OCI-LY1 (cell line): ENCODE measurements around the gene SPATS2L.

Source experiments
- H2AFZ ChIP-seq: fragments of 200-600 bp; sonication (generic), shearing (Covaris generic); 2 replicates; pipeline ENCODE4 v1.6.0; 2014; ENCODE audit warnings: antibody characterized with exemption, mild to moderate bottlenecking, low read length
- H3F3A ChIP-seq: fragments of 200-600 bp; sonication (generic), shearing (Covaris generic); 2 replicates; pipeline ENCODE4 v1.6.0; 2014; ENCODE audit warnings: mild to moderate bottlenecking, antibody characterized with exemption, low read length, moderate library complexity; ENCODE audit not compliant: insufficient read depth
- H3K27ac ChIP-seq: fragments of 200-600 bp; sonication (generic); 2 replicates; pipeline ENCODE4 v1.5.1; 2014; ENCODE audit warnings: low read length, mixed run types, mild to moderate bottlenecking, low read depth; ENCODE audit not compliant: poor library complexity, severe bottlenecking
- H3K27me3 ChIP-seq: fragments of 200-600 bp; sonication (generic); 2 replicates; pipeline ENCODE4 v1.6.0; 2014; ENCODE audit warnings: antibody characterized with exemption, mild to moderate bottlenecking, low read length, moderate library complexity; ENCODE audit not compliant: insufficient read depth
- H3K36me3 ChIP-seq: fragments of 200-600 bp; sonication (generic); 2 replicates; pipeline ENCODE4 v1.6.1; 2014; ENCODE audit warnings: mild to moderate bottlenecking, antibody characterized with exemption, low read length, moderate library complexity, mixed read lengths; ENCODE audit not compliant: insufficient read depth
- H3K4me1 ChIP-seq: fragments of 200-600 bp; sonication (generic); 2 replicates; pipeline ENCODE4 v1.5.1; 2014; ENCODE audit warnings: mild to moderate bottlenecking, low read length, moderate library complexity; ENCODE audit not compliant: insufficient read depth, severe bottlenecking
- H3K4me2 ChIP-seq: fragments of 200-600 bp; sonication (generic), shearing (Covaris generic); 2 replicates; pipeline ENCODE4 v1.6.1; 2014; ENCODE audit warnings: low read length
- H3K4me3 ChIP-seq: fragments of 200-600 bp; sonication (generic); 2 replicates; pipeline ENCODE4 v1.5.1; 2014; ENCODE audit warnings: low read length, low read depth, mild to moderate bottlenecking, mixed read lengths; ENCODE audit not compliant: poor library complexity, severe bottlenecking
- H3K79me2 ChIP-seq: fragments of 200-600 bp; shearing (Covaris generic); 2 replicates; pipeline ENCODE4 v1.6.1; 2016; ENCODE audit warnings: mixed run types, low read length, mixed read lengths; ENCODE audit not compliant: insufficient read depth
- H3K9ac ChIP-seq: fragments of 200-600 bp; sonication (generic), shearing (Covaris generic); 2 replicates; pipeline ENCODE4 v1.6.1; 2014; ENCODE audit warnings: mild to moderate bottlenecking, low read length, mixed read lengths
- H3K9me2 ChIP-seq: fragments of 200-600 bp; sonication (generic), shearing (Covaris generic); 2 replicates; pipeline ENCODE4 v1.6.1; 2014; ENCODE audit warnings: low read depth, mild to moderate bottlenecking, low read length, mixed read lengths
- H3K9me3 ChIP-seq: fragments of 200-600 bp; shearing (Covaris generic); 2 replicates; pipeline ENCODE4 v1.6.1; 2014; ENCODE audit warnings: low read length, mixed read lengths
- H4K20me1 ChIP-seq: fragments of 200-600 bp; sonication (generic), shearing (Covaris generic); 2 replicates; pipeline ENCODE4 v1.6.0; 2016; ENCODE audit warnings: mild to moderate bottlenecking, low read length; ENCODE audit not compliant: insufficient read depth
- CTCF ChIP-seq: fragments of 200-600 bp; sonication (generic), shearing (Covaris generic); IDR thresholded peaks from 2 replicates; pipeline ENCODE4 v1.5.1; 2017; ENCODE audit warnings: mild to moderate bottlenecking, antibody characterized with exemption, low read length, moderate library complexity, mixed read lengths
- EZH2 ChIP-seq: fragments of 200-600 bp; sonication (generic), shearing (Covaris generic); IDR thresholded peaks from 2 replicates; pipeline ENCODE4 v1.8.0; 2017; ENCODE audit warnings: borderline replicate concordance, mixed run types, mild to moderate bottlenecking, antibody characterized with exemption, low read length, moderate library complexity, mixed read lengths

The SPATS2L gene

GRCh38 chr2:200426754-200427153 lies 120.3 kb downstream of the SPATS2L start:
- TF ChIP-seq EZH2 (no peak), CTCF (no peak)
- H3K4me3 ChIP-seq, result no peak overlapping the region
- no peaks in the 10 kb centered on the region for H3F3A ChIP-seq
- no peaks in the 10 kb centered on the region for H3K79me2 ChIP-seq
- H2AFZ ChIP-seq, result no peak overlapping the region
- no peak overlapping the region for H3K4me2 ChIP-seq
- no peaks in the 10 kb centered on the region; the same call in 1 of the 2 replicates for H3K36me3 ChIP-seq
- no peak overlapping the region for H3K27ac ChIP-seq
- no peaks in the 10 kb centered on the region for H3K27me3 ChIP-seq
- H3K9me2 ChIP-seq, result no peaks in the 10 kb centered on the region
- no peak overlapping the region for H3K9ac ChIP-seq
- H3K9me3 ChIP-seq, result no peaks in the 10 kb centered on the region
- no peaks in the 10 kb centered on the region for H4K20me1 ChIP-seq
- H3K4me1 ChIP-seq, result no peaks in the 10 kb centered on the region

- no peaks in the 10 kb centered on the region for H3K27me3 ChIP-seq
- no peak overlapping the region for H3K27ac ChIP-seq
- no peaks in the 10 kb centered on the region; the same call in 1 of the 2 replicates for H3K36me3 ChIP-seq
- H3K4me2 ChIP-seq, result no peak overlapping the region
- no peaks in the 10 kb centered on the region for H3K4me1 ChIP-seq
- no peak overlapping the region for H3K4me3 ChIP-seq
- no peaks in the 10 kb centered on the region for H3K9me2 ChIP-seq
- H3F3A ChIP-seq, result no peaks in the 10 kb centered on the region
- H4K20me1 ChIP-seq, result no peaks in the 10 kb centered on the region
- no peaks in the 10 kb centered on the region for H3K79me2 ChIP-seq
- TF ChIP-seq CTCF, result no peak
- TF ChIP-seq EZH2, result no peak
- no peak overlapping the region for H2AFZ ChIP-seq
- no peaks in the 10 kb centered on the region for H3K9me3 ChIP-seq
- no peak overlapping the region for H3K9ac ChIP-seq
Observed at GRCh38 chr2:200428961-200429665, 122.6 kb downstream of the SPATS2L start.

GRCh38 chr2:200430017-200430416 lies 123.5 kb downstream of the SPATS2L start:
- no peaks in the 10 kb centered on the region for H3K27me3 ChIP-seq
- no peak overlapping the region for H3K4me2 ChIP-seq
- no peak overlapping the region for H2AFZ ChIP-seq
- H3K4me3 ChIP-seq, result no peak overlapping the region
- no peaks in the 10 kb centered on the region for H4K20me1 ChIP-seq
- H3K4me1 ChIP-seq, result no peaks in the 10 kb centered on the region
- H3F3A ChIP-seq, result no peaks in the 10 kb centered on the region
- no peaks in the 10 kb centered on the region; the same call in 1 of the 2 replicates for H3K36me3 ChIP-seq
- H3K9me3 ChIP-seq, result no peaks in the 10 kb centered on the region
- no peak for TF ChIP-seq EZH2
- no peak for TF ChIP-seq CTCF
- no peak overlapping the region for H3K27ac ChIP-seq
- H3K79me2 ChIP-seq, result no peaks in the 10 kb centered on the region
- no peaks in the 10 kb centered on the region for H3K9me2 ChIP-seq
- no peak overlapping the region for H3K9ac ChIP-seq
